Smooth muscle cell (in vitro differentiated cells): ENCODE results near the gene ARHGEF6. TPM values are rescaled to one million over a fixed set of nuclear protein-coding genes. Genes with fewer than 3 reads are reported as not detected.

Experiments
- DNase-seq: peaks from one replicate; lab custom pipeline; 2025; ENCODE audit not compliant: unreplicated experiment; lab: John Stamatoyannopoulos, UW
- H2AFZ ChIP-seq: fragments of 200-600 bp; sonication (generic); 2 replicates; pipeline ENCODE4 v1.6.0; 2016; ENCODE audit warnings: antibody characterized with exemption, low read depth, mild to moderate bottlenecking
- H3F3A ChIP-seq: fragments of 200-600 bp; sonication (generic); 2 replicates; pipeline ENCODE4 v1.6.0; 2017; ENCODE audit warnings: antibody characterized with exemption, low read depth
- H3K27ac ChIP-seq: fragments of 200-600 bp; sonication (generic); 2 replicates; pipeline ENCODE4 v1.5.1; 2016; ENCODE audit warnings: low read depth, mild to moderate bottlenecking
- H3K27me3 ChIP-seq: fragments of 200-600 bp; sonication (generic); 2 replicates; pipeline ENCODE4 v1.6.1; 2016; ENCODE audit warnings: low read depth, mild to moderate bottlenecking
- H3K36me3 ChIP-seq: fragments of 200-600 bp; sonication (generic); 2 replicates; pipeline ENCODE4 v1.5.1; 2016; ENCODE audit warnings: low read depth
- H3K4me1 ChIP-seq: fragments of 200-600 bp; sonication (generic); 2 replicates; pipeline ENCODE4 v1.5.1; 2016; ENCODE audit warnings: low read depth
- H3K4me2 ChIP-seq: fragments of 200-600 bp; sonication (generic); 2 replicates; pipeline ENCODE4 v1.6.0; 2016; ENCODE audit warnings: mild to moderate bottlenecking
- H3K4me3 ChIP-seq: fragments of 200-600 bp; sonication (generic); 2 replicates; pipeline ENCODE4 v1.5.1; 2016; ENCODE audit warnings: mild to moderate bottlenecking
- H3K79me2 ChIP-seq: fragments of 200-600 bp; sonication (generic); 2 replicates; pipeline ENCODE4 v1.6.0; 2016; ENCODE audit warnings: low read depth, mild to moderate bottlenecking
- H3K9ac ChIP-seq: fragments of 200-600 bp; sonication (generic); 2 replicates; pipeline ENCODE4 v1.6.0; 2016; ENCODE audit warnings: low read depth
- H3K9me3 ChIP-seq: fragments of 200-600 bp; sonication (generic); replicated peaks from 2 replicates; pipeline ENCODE4 v1.5.1; 2016; ENCODE audit warnings: low read depth
- H4K20me1 ChIP-seq: fragments of 200-600 bp; sonication (generic); 2 replicates; pipeline ENCODE4 v1.6.0; 2016; ENCODE audit warnings: low read depth
- WGBS: methylation state at CpG from one replicate; pipeline ENCODE4 v1.1.7; 2016; ENCODE audit warnings: low lambda C conversion rate; 5-methylcytosine and 5-hydroxymethylcytosine counted together
- polyA plus RNA-seq: library from polyadenylated mRNA; unstranded; fragments of >200 nt; fragmentation: Nextera tagmentation; extraction: Ambion mirVana; gene quantifications from 2 replicates; pipeline ENCODE4 v1.2.1, GENCODE V29; 2016
- total RNA-seq: library from RNA; depleted of rRNA; stranded (reverse); fragments of >200 nt; gene quantifications from 2 replicates; pipeline ENCODE4 v1.2.3, GENCODE V29; 2014
- TF ChIP-seq, protein P1 (sequence below): fragments of 200-600 bp; sonication (generic); IDR thresholded peaks from 2 replicates; pipeline ENCODE4 v1.5.1; 2017; ENCODE audit warnings: borderline replicate concordance, mild to moderate bottlenecking, antibody characterized with exemption; ENCODE audit not compliant: insufficient read depth, poor library complexity, severe bottlenecking

The ARHGEF6 gene
- total and polyA plus RNA-seq, 2 experiments from 2014 or later, result 2.9 to 4.5 TPM

GRCh38 chrX:136667446-136668168 is 113.1 kb downstream of the ARHGEF6 start:
- H3K4me2 ChIP-seq, result no peak overlapping the region
- no peaks in the 10 kb centered on the region for H3K36me3 ChIP-seq
- H3K9me3 ChIP-seq, result peaks cover 11% of the 10 kb centered on the region
- no peaks in the 10 kb centered on the region for H3K4me1 ChIP-seq
- no peaks in the 10 kb centered on the region for H4K20me1 ChIP-seq
- DNase-seq, result no peak
- no peaks in the 10 kb centered on the region for H3F3A ChIP-seq
- TF ChIP-seq, protein P1, sequence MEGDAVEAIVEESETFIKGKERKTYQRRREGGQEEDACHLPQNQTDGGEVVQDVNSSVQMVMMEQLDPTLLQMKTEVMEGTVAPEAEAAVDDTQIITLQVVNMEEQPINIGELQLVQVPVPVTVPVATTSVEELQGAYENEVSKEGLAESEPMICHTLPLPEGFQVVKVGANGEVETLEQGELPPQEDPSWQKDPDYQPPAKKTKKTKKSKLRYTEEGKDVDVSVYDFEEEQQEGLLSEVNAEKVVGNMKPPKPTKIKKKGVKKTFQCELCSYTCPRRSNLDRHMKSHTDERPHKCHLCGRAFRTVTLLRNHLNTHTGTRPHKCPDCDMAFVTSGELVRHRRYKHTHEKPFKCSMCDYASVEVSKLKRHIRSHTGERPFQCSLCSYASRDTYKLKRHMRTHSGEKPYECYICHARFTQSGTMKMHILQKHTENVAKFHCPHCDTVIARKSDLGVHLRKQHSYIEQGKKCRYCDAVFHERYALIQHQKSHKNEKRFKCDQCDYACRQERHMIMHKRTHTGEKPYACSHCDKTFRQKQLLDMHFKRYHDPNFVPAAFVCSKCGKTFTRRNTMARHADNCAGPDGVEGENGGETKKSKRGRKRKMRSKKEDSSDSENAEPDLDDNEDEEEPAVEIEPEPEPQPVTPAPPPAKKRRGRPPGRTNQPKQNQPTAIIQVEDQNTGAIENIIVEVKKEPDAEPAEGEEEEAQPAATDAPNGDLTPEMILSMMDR, result no peak
- H3K9ac ChIP-seq, result no peak overlapping the region
- WGBS, result 78% methylated on average over 10 of the region's 10 CpGs
- no peak overlapping the region for H3K27ac ChIP-seq
- no peak overlapping the region for H2AFZ ChIP-seq
- no peaks in the 10 kb centered on the region for H3K27me3 ChIP-seq
- no peaks in the 10 kb centered on the region for H3K79me2 ChIP-seq
- no peak overlapping the region for H3K4me3 ChIP-seq

DNA sequence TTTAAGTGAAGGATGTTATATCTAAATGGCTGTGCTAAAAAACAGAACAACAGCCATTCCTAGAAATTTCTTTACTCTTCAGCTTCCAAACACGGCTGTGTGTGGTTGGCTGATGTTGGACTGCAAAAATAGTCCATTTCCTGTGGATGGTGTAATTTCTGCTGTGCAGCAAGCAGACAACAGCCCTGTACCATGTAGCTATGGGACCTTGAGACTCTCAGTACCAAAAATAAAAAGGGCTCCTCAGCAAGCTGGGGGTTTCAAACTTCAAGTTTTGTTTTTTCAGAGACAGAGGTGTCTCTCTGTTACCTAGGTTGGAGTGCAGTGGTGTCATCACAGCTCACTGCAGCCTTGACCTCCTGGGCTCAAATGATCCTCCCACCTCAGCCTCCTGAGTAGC is 114.6 kb downstream of the ARHGEF6 start:
- Histone ChIP-seq H3K4me3 (no peak overlapping the region), H2AFZ (no peak overlapping the region), H3K9me3 (peaks cover 11% of the 10 kb centered on the region), H3K9ac (no peak overlapping the region), H4K20me1 (no peaks in the 10 kb centered on the region), H3K79me2 (no peaks in the 10 kb centered on the region), H3K27me3 (no peaks in the 10 kb centered on the region), H3F3A (no peaks in the 10 kb centered on the region), H3K27ac (no peak overlapping the region), H3K4me1 (no peaks in the 10 kb centered on the region), H3K4me2 (no peak overlapping the region), H3K36me3 (no peaks in the 10 kb centered on the region)
- TF ChIP-seq, protein P1, result no peak
- no peak for DNase-seq
- WGBS, result 85% methylated on average over 1 of the region's 1 CpG

GRCh38 chrX:136665258-136665900 is 115.4 kb downstream of the ARHGEF6 start:
- WGBS, result 83% methylated on average over 6 of the region's 6 CpGs

More at GRCh38 chrX:136665258-136665900, 115.4 kb downstream of the ARHGEF6 start:
- Histone ChIP-seq H3K79me2 (no peaks in the 10 kb centered on the region), H3F3A (no peaks in the 10 kb centered on the region), H3K4me3 (no peak overlapping the region), H3K27ac (no peak overlapping the region), H3K9ac (no peak overlapping the region), H2AFZ (no peak overlapping the region), H3K36me3 (no peaks in the 10 kb centered on the region), H3K4me2 (no peak overlapping the region), H3K27me3 (no peaks in the 10 kb centered on the region), H3K9me3 (peaks cover 10% of the 10 kb centered on the region), H4K20me1 (no peaks in the 10 kb centered on the region), H3K4me1 (no peaks in the 10 kb centered on the region)
- TF ChIP-seq, protein P1, result no peak
- DNase-seq, result no peak
